Memory B cell (primary cell): ENCODE measurements around the gene RSRC1.

ENCODE experiments used
- ATAC-seq: fragments of 150-1000 bp; cut with Tn5 transposase; 2 replicates; pipeline ENCODE4 v1.10.0; 2021; ENCODE audit warnings: low read depth, mild to moderate bottlenecking, moderate library complexity
- DNase-seq, 2 donors: peaks; one replicate each; pipeline ENCODE4 v3.0.0; 2022; ENCODE audit warnings: low spot score in 2 of 2
- H3K27ac Mint-ChIP-seq: one replicate; pipeline ENCODE4 v1.8.0; 2022; ENCODE audit warnings: mild to moderate bottlenecking, moderate library complexity, mixed read lengths
- H3K27me3 Mint-ChIP-seq: one replicate; pipeline ENCODE4 v1.8.0; 2022; ENCODE audit warnings: mixed read lengths
- H3K36me3 Mint-ChIP-seq: one replicate; pipeline ENCODE4 v1.8.0; 2022; ENCODE audit warnings: mild to moderate bottlenecking, mixed read lengths
- H3K4me1 Mint-ChIP-seq: one replicate; pipeline ENCODE4 v1.8.0; 2022; ENCODE audit warnings: mixed read lengths
- H3K4me3 Mint-ChIP-seq: one replicate; pipeline ENCODE4 v1.8.0; 2022; ENCODE audit warnings: mild to moderate bottlenecking, moderate library complexity, mixed read lengths
- H3K9me3 Mint-ChIP-seq: one replicate; pipeline ENCODE4 v1.8.0; 2022; ENCODE audit warnings: mixed read lengths

Gene RSRC1

DNA sequence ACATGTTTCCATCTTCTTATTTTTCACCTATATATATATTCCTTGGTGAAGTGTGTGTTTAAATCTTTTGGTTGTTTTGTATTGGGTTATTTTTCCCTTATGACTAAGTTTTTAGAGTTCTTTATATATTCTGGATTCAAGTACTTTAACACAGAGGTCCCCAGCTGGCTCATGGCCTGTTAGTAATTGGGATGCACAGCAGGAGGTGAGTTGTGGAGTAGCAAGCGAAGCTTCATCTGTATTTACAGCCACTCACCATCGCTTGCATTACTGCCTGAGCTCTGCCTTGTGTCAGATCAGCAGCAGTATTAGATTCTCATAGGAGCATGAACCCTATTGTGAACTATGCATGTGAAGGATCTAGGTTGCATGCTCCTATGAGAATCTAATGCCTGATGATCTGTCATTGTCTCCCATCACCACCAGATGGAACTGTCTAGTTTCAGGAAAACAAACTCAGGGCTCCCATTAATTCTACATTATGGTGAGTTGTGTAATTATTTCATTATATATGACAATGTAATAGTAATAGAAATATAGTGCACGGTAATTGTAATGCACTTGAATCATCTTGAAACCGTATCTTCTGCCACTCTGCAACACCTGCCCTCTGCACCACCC is 151.6 kb downstream of the RSRC1 start:
- Mint-ChIP-seq H3K4me3 (no peak overlapping the region), H3K4me1 (peaks cover 5% of the 10 kb centered on the region), H3K27me3 (no peaks in the 10 kb centered on the region), H3K27ac (no peak overlapping the region), H3K36me3 (peaks cover 56% of the 10 kb centered on the region), H3K9me3 (peaks cover 15% of the 10 kb centered on the region)
- ATAC-seq (no peak), DNase-seq (no peak)

DNA sequence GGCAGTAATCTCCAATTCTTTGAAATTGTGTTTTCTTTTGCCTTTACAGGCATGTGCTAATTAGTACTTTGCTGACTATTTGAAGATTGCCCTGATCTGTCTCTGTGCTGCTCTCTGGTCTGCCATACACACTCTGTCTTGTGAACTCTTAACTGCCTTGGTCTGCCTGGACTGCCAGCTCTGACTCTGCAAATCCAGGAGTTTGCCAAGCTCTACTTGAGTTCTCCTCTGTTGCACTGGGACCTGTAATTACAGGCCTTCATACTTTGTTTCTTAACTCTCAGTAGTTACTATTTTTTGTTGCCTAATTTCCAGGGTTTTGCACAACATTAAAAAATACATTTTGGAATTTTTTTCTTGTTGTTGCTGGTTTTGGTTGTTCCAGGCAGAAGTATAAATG is 155.0 kb downstream of the RSRC1 start:
- H3K4me1 Mint-ChIP-seq = peaks cover 2% of the 10 kb centered on the region
- peaks cover 48% of the 10 kb centered on the region for H3K36me3 Mint-ChIP-seq
- H3K9me3 Mint-ChIP-seq = peaks cover 14% of the 10 kb centered on the region
- no peaks in the 10 kb centered on the region for H3K27me3 Mint-ChIP-seq
- H3K4me3 Mint-ChIP-seq = no peak overlapping the region
- H3K27ac Mint-ChIP-seq = no peak overlapping the region
- ATAC-seq (no peak), DNase-seq (no peak)

DNA sequence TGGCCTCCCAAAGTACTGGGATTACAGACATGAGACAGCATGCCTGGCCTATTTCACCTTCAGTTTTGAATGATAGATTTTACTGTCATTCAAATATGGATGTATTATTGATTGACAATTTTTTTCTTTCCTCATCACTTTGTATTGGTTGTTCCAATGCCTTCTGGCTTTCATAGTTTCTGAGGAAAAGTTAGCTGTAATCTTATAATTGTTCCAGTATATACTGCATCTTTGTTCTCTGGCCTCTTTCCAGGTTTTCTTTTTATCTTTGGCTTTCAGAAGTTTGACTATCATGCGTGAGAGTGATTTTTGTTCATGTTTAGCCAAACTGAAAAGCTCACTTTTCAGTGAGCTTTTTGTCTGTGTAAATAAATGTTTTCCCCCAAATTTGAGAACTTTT is 157.1 kb downstream of the RSRC1 start:
- Mint-ChIP-seq H3K27ac (no peak overlapping the region), H3K36me3 (peaks cover 38% of the 10 kb centered on the region), H3K4me1 (peaks cover 2% of the 10 kb centered on the region), H3K27me3 (no peaks in the 10 kb centered on the region), H3K9me3 (peaks cover 14% of the 10 kb centered on the region), H3K4me3 (no peak overlapping the region)
- DNase-seq (no peak), ATAC-seq (no peak)

DNA sequence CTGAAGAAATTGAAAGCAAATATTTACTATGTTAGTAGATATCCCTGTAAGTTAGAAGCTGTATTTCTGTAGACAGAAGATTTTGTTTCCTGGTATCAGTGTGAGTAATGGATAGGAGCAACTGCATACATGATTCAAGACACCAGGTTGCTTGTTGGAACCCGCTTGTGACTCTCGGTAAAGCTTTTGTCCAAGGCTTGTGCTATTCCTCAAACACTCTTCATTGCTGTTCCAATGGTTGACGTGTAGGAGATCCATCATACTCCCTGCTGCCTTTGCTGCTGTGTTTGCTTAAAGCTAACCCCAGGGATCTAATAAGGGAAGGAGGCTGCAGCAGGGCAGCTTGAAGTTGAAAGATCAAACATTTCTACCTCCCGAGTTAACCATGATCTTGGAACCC is 160.1 kb downstream of the RSRC1 start:
- no peaks in the 10 kb centered on the region for H3K27me3 Mint-ChIP-seq
- peaks cover under 1% of the 10 kb centered on the region for H3K4me1 Mint-ChIP-seq
- DNase-seq (no peak), ATAC-seq (no peak)
- H3K36me3 Mint-ChIP-seq = peaks cover 36% of the 10 kb centered on the region
- H3K9me3 Mint-ChIP-seq = peaks cover 11% of the 10 kb centered on the region
- no peak overlapping the region for H3K27ac Mint-ChIP-seq
- H3K4me3 Mint-ChIP-seq = no peak overlapping the region

DNA sequence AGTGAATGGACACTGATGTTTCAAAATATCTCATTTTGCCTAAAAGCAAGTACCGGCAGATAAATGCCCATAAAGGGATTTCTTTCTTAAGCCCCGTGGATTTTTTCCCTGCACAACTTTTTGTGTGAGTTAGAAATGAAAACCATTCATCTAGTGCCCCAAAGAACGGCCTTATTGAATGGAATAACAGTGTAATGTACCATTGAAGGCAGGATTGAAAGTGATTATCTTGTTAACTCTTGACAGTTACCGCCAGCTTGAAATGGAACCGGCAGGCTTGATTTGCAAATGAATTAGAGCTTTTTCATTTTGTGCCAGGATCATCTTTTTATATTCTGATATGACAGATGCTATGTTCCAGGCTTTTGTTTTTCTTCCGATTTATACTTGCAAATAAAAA is 162.2 kb downstream of the RSRC1 start:
- Mint-ChIP-seq H3K4me3 (no peak overlapping the region), H3K27ac (no peak overlapping the region), H3K4me1 (no peaks in the 10 kb centered on the region), H3K36me3 (peaks cover 29% of the 10 kb centered on the region), H3K9me3 (peaks cover 6% of the 10 kb centered on the region), H3K27me3 (no peaks in the 10 kb centered on the region)
- DNase-seq = no peak
- no peak for ATAC-seq

DNA sequence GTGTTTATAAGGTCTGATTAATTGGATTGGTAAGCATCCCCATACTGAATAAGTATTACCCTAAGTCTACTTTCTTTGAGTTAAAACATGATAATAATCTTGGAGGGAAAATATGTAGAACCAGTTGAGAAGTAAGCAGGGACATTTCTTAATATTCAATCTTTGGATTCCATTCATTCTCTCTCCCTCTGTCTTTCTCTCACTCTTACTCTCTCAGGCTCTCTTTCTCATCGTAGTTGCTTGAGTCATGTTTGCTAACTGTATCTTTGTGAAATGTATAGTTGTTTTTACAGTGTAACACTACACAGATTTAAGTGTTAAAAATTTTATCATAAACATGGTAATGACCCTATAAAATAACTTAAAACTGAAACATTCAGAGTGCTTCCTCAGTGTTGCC is 163.8 kb downstream of the RSRC1 start:
- no peak for ATAC-seq
- H3K36me3 Mint-ChIP-seq = peaks cover 27% of the 10 kb centered on the region
- no peaks in the 10 kb centered on the region for H3K9me3 Mint-ChIP-seq
- DNase-seq = no peak
- H3K27me3 Mint-ChIP-seq = no peaks in the 10 kb centered on the region
- no peak overlapping the region for H3K4me3 Mint-ChIP-seq
- H3K27ac Mint-ChIP-seq = no peak overlapping the region
- H3K4me1 Mint-ChIP-seq = no peaks in the 10 kb centered on the region

DNA sequence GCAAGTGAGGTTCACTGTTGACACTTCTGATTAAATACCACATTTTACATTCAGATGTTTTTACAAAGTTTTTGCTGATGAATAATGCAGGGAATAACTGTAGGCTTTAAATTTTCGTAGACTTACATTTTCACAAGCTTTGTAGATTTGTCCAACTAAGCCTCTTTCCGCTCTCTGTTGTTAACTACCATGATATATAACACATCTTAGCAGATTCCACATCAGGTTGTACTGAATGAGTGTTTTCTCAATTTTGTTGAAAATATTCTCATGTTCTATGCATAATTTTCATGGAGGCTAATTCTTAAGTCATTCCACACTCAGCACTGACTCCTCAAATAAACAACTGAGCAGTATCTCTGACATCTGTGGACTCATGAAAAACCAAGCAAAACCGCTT is 168.3 kb downstream of the RSRC1 start:
- no peak overlapping the region for H3K4me3 Mint-ChIP-seq
- no peak for ATAC-seq
- peaks cover 32% of the 10 kb centered on the region for H3K36me3 Mint-ChIP-seq
- no peak for DNase-seq
- no peaks in the 10 kb centered on the region for H3K27me3 Mint-ChIP-seq
- peaks cover 4% of the 10 kb centered on the region for H3K9me3 Mint-ChIP-seq
- H3K4me1 Mint-ChIP-seq = no peaks in the 10 kb centered on the region
- H3K27ac Mint-ChIP-seq = no peak overlapping the region

DNA sequence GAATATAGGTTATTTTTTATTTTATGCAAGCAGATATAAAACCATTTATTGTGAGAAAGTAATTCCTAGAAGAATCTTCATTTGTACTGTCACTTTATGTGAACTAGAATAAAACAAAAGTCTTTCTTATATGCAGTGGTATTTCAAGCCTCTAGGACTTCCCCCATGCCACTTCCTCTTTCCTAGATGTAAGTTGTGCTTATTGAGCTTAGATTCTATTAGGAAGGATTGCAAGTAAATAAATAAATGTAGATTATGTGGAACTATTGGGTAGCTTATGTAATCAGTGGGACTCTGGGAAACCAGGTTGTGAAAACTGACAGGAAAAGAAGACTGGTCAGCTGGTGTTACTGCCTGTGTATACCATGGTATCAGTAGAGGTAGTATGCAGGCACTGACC is 169.7 kb downstream of the RSRC1 start:
- H3K4me3 Mint-ChIP-seq = no peak overlapping the region
- no peak overlapping the region for H3K27ac Mint-ChIP-seq
- peaks cover 25% of the 10 kb centered on the region for H3K36me3 Mint-ChIP-seq
- peaks cover 4% of the 10 kb centered on the region for H3K9me3 Mint-ChIP-seq
- DNase-seq (no peak), ATAC-seq (peak; percentile 24)
- H3K4me1 Mint-ChIP-seq = no peaks in the 10 kb centered on the region
- no peaks in the 10 kb centered on the region for H3K27me3 Mint-ChIP-seq

DNA sequence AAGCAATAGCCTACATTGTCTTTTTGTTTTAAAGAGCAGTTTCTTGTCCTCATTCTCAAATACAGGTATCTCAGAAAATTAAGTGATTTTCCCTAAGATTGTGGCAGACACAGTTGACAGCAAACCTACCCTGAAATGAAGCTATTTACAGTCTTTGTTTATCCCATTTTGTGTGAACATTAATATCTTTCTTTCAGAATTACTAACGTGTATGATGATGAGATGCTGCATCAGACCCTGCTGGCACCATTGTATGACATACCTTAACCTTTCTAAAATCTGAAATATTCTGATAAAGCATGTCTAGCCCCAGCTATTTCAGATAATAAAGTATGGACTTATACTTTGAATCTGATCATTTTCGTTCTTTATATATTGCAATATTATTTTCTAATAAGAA is 185.9 kb downstream of the RSRC1 start:
- DNase-seq (no peak), ATAC-seq (no peak)
- Mint-ChIP-seq H3K27me3 (no peaks in the 10 kb centered on the region), H3K36me3 (peaks cover 8% of the 10 kb centered on the region), H3K4me1 (no peaks in the 10 kb centered on the region), H3K9me3 (no peaks in the 10 kb centered on the region), H3K4me3 (no peak overlapping the region), H3K27ac (no peak overlapping the region)

DNA sequence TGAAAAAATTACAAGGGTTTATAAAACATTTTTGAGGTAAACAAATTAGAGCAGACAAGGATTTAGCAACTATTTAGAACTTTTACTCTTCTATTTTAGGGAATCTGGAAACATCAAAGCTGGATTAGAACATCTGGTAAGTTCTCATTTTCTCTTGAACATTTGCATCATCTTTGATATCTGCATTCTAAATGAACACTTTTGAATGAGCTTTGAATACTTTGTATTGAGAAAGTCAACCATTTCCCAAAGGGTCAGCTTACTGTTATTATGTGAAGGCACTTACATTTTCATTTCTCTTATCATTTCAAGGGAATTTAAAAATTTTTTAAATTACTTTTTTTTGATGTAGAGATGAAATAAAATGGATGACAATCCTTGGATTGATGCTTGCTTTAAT is 188.1 kb downstream of the RSRC1 start:
- Mint-ChIP-seq H3K4me1 (no peaks in the 10 kb centered on the region), H3K27me3 (no peaks in the 10 kb centered on the region), H3K36me3 (peaks cover 18% of the 10 kb centered on the region), H3K27ac (no peak overlapping the region), H3K4me3 (no peak overlapping the region), H3K9me3 (no peaks in the 10 kb centered on the region)
- DNase-seq (no peak), ATAC-seq (no peak)

DNA sequence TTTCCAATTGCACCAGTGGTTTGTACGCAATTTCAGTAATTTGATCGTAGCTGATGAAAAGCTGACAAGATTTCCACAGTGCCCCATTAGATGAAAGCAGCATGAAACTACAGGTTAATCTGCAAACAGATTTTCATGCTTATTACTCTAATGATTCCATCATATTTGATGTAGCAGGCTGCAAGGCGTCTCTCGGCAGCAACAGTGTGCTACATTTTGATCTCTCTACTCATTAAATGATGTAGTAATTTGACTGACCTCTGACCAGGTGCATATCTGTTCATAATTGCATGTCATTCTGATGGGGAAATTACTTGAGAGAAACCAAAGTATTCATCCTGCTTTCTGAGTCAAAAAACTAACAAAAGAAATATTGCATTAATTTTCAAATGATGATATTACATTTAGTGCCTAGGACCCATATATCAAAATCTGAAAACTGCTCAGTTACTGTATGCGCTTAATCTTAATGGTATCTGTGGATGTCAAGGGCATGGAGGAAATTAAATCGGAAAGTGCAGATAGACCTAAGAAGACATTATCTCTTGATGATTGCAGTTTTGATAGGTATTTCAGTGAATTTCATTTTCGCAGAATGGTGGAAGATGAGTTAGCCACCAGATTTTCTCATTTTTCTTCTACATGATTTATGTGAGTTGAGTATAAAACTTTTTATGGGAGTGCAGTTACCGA is 198.5 kb downstream of the RSRC1 start:
- H3K27me3 Mint-ChIP-seq = no peaks in the 10 kb centered on the region

DNA sequence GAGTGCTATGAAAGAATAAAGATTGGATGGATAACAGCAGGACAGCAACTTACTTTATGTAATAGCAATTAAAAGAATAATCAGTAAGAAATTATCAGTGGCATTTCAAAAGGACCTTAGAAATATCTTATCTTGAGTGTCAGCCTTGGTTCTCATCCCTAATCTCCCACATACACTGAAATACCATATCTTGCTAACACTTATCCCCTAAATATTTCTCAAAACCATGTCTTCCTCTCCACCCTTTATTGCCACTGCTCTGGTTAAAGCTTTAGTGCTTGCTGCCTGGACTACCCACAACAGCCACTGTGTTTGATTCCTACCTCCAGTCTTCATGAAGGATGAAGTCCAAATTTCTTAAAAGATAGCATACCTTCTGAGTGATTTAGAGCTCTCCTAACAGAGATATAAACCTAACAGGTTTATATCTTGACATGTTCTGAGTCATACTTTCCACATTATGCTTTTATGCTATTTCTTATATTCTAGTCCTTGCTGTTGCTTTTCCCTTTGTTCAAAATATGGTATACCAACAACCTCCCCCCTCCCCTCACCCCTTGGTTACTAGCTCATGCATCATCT is 202.8 kb downstream of the RSRC1 start:
- Mint-ChIP-seq H3K27ac (no peak overlapping the region), H3K36me3 (peaks cover 6% of the 10 kb centered on the region), H3K9me3 (no peaks in the 10 kb centered on the region), H3K4me3 (no peak overlapping the region), H3K4me1 (no peaks in the 10 kb centered on the region), H3K27me3 (no peaks in the 10 kb centered on the region)
- ATAC-seq (no peak), DNase-seq (no peak)

More for the DNA sequence above, 198.5 kb downstream of the RSRC1 start:
- ATAC-seq = no peak
- no peak overlapping the region for H3K27ac Mint-ChIP-seq
- H3K4me1 Mint-ChIP-seq = no peaks in the 10 kb centered on the region
- no peak overlapping the region for H3K4me3 Mint-ChIP-seq
- DNase-seq = no peak
- H3K9me3 Mint-ChIP-seq = no peaks in the 10 kb centered on the region
- H3K36me3 Mint-ChIP-seq = no peaks in the 10 kb centered on the region

DNA sequence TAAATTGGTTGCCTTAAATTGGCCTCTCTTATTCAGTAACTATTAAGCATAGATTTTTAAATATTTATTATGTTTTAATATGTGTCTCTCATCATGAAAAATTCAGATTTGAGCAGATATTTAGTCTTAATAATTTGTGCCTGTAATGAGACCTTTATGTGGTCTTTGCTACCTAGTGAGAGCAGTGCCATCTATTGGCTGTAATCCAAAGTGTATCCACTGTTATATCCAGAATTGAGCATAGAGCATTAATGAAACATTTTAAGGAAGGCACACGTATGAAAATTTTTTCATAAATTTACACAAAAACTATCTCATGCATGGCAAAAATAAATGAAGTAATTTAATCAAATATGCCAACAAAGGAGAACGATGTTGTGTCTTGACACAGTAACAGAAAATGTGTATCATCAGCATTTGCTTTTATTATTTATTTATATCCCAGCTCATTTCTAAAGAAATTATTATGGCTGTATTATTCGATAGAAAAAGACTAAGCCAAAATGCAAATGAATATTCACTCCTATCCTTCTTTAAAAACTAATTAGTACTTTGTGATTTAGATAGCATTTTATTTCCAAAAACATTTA is 203.5 kb downstream of the RSRC1 start:
- H3K4me1 Mint-ChIP-seq = no peaks in the 10 kb centered on the region
- DNase-seq (no peak), ATAC-seq (no peak)
- H3K27me3 Mint-ChIP-seq = no peaks in the 10 kb centered on the region
- H3K4me3 Mint-ChIP-seq = no peak overlapping the region
- H3K36me3 Mint-ChIP-seq = peaks cover 8% of the 10 kb centered on the region
- no peak overlapping the region for H3K27ac Mint-ChIP-seq
- no peaks in the 10 kb centered on the region for H3K9me3 Mint-ChIP-seq

DNA sequence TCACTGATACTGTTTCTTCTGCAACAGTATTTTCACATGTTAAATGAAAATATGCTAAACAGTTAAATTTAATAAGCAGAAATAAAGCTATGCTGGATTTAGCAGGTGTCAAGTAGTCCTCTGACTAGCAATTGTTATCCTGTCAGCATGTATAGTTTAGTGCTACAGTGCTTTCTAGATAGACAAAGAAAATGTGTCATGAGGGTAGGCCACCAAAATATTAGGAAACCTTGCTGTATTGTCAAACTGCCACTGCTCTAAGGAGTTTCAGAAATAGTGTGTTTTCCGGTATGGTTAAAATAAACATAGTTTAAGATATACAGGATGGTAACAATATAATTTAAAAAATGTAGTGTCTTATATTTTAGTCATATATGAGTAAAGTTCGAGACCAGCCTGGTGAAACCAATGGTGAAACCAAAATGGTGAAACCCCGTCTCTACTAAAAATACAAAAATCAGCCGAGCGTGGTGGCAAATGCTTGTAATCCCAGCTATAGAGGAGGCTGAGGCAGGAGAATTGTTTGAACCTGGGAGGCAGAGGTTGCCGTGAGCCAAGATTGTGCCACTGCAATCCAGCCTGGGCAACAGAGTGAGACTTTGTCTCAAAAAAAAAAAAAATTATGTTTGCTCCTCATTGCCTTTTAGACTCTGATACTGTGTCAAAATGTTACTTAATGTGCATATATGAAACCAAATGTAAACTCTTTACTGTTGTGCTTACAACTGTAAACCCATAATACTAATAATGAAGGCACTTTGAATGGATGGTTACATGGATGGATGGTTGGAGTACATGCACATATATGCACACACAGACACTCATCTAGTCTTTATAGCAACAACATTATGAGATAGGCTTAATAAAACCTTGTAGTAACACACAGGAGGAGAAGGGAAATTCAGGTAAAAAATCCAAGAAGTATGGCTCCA is 204.8 kb downstream of the RSRC1 start:
- H3K9me3 Mint-ChIP-seq = no peaks in the 10 kb centered on the region
- no peak overlapping the region for H3K4me3 Mint-ChIP-seq

More for the DNA sequence above, 204.8 kb downstream of the RSRC1 start:
- ATAC-seq (no peak), DNase-seq (no peak)
- no peak overlapping the region for H3K27ac Mint-ChIP-seq
- no peaks in the 10 kb centered on the region for H3K4me1 Mint-ChIP-seq
- peaks cover 16% of the 10 kb centered on the region for H3K36me3 Mint-ChIP-seq
- no peaks in the 10 kb centered on the region for H3K27me3 Mint-ChIP-seq
